Karpas-422 (cell line): ENCODE results near the gene AOC3. TPM values are rescaled to one million over a fixed set of nuclear protein-coding genes. Genes with fewer than 3 reads are reported as not detected.
"Not testable (repeated sequence)": the region's sequence is repeated elsewhere in the genome, so short reads cannot be mapped to it uniquely, and the experiment has no call there.

Source experiments
- DNase-seq: peaks from one replicate; pipeline ENCODE4 v3.0.0-alpha.2; 2015
- H2AFZ ChIP-seq: fragments of 200-600 bp; sonication (generic); 2 replicates; pipeline ENCODE4 v1.6.1; 2014; ENCODE audit warnings: antibody characterized with exemption, low read length, mixed read lengths
- H3K27ac ChIP-seq: fragments of 200-600 bp; sonication (generic); 2 replicates; pipeline ENCODE4 v1.5.1; 2014; ENCODE audit warnings: mild to moderate bottlenecking, low read length, moderate library complexity
- H3K27me3 ChIP-seq: fragments of 200-600 bp; sonication (generic); 2 replicates; pipeline ENCODE4 v1.6.1; 2014; ENCODE audit warnings: low read length, mixed read lengths
- H3K36me3 ChIP-seq: fragments of 200-600 bp; sonication (generic); 2 replicates; pipeline ENCODE4 v1.6.1; 2014; ENCODE audit warnings: low read length, mixed read lengths; ENCODE audit not compliant: insufficient read depth
- H3K4me1 ChIP-seq: fragments of 200-600 bp; sonication (generic); 2 replicates; pipeline ENCODE4 v1.6.1; 2014; ENCODE audit warnings: mild to moderate bottlenecking, low read length, mixed read lengths
- H3K4me2 ChIP-seq: fragments of 200-600 bp; sonication (generic); 2 replicates; pipeline ENCODE4 v1.6.1; 2014; ENCODE audit warnings: low read length, low read depth, mild to moderate bottlenecking; ENCODE audit not compliant: poor library complexity, severe bottlenecking
- H3K4me3 ChIP-seq: fragments of 200-600 bp; sonication (generic); 2 replicates; pipeline ENCODE4 v1.5.1; 2014; ENCODE audit warnings: mild to moderate bottlenecking, antibody characterized with exemption, low read length, mixed read lengths
- H3K79me2 ChIP-seq: fragments of 200-600 bp; sonication (generic); 2 replicates; pipeline ENCODE4 v1.6.1; 2014; ENCODE audit warnings: mild to moderate bottlenecking, low read length, mixed read lengths
- H3K9ac ChIP-seq: fragments of 200-600 bp; sonication (generic); 2 replicates; pipeline ENCODE4 v1.6.0; 2014; ENCODE audit warnings: low read length
- H3K9me2 ChIP-seq: fragments of 200-600 bp; sonication (generic), shearing (Covaris generic); replicated peaks from 2 replicates; pipeline ENCODE4 v1.6.0; 2014; ENCODE audit warnings: mild to moderate bottlenecking, low read length, moderate library complexity; ENCODE audit not compliant: insufficient read depth
- H3K9me3 ChIP-seq: fragments of 300-700, 200-600 bp; sonication (generic); 2 replicates; pipeline ENCODE4 v1.6.1; 2014; ENCODE audit warnings: low read length, mixed read lengths
- H4K20me1 ChIP-seq: fragments of 200-600 bp; sonication (generic); 2 replicates; pipeline ENCODE4 v1.6.1; 2014; ENCODE audit warnings: mild to moderate bottlenecking, antibody characterized with exemption, low read length, low read depth; ENCODE audit not compliant: insufficient read depth
- total RNA-seq: library from RNA; depleted of rRNA; stranded (reverse); fragments of >200 nt; shearing (Covaris generic); gene quantifications from 2 replicates; pipeline ENCODE4 v1.2.3, GENCODE V29; 2014; ENCODE audit warnings: low replicate concordance

AOC3 gene
- total RNA-seq, 1 experiment from 2014 or later: 0.19 TPM

GRCh38 chr17:42878924-42879595 lies 28.1 kb downstream of the AOC3 start:
- no peaks in the 10 kb centered on the region for H3K79me2 ChIP-seq
- no peak overlapping the region for H3K9ac ChIP-seq
- DNase-seq: no peak
- peaks cover 9% of the 10 kb centered on the region for H3K4me1 ChIP-seq
- H3K4me2 ChIP-seq: no peak overlapping the region
- no peaks in the 10 kb centered on the region for H3K27me3 ChIP-seq
- H4K20me1 ChIP-seq: no peaks in the 10 kb centered on the region
- H2AFZ ChIP-seq: no peak overlapping the region
- H3K9me3 ChIP-seq: no peaks in the 10 kb centered on the region
- H3K4me3 ChIP-seq: no peak overlapping the region
- no peaks in the 10 kb centered on the region for H3K36me3 ChIP-seq
- H3K27ac ChIP-seq: no peak overlapping the region
- H3K9me2 ChIP-seq: no peaks in the 10 kb centered on the region

GRCh38 chr17:42879596-42879985 lies 28.6 kb downstream of the AOC3 start:
- H2AFZ ChIP-seq: no peak overlapping the region
- H3K9me3 ChIP-seq: no peaks in the 10 kb centered on the region
- no peaks in the 10 kb centered on the region for H3K9me2 ChIP-seq
- no peak for DNase-seq
- H3K79me2 ChIP-seq: no peaks in the 10 kb centered on the region
- H3K4me1 ChIP-seq: peaks cover 9% of the 10 kb centered on the region
- H3K4me3 ChIP-seq: no peak overlapping the region
- no peaks in the 10 kb centered on the region for H3K27me3 ChIP-seq
- no peak overlapping the region for H3K4me2 ChIP-seq
- H3K9ac ChIP-seq: no peak overlapping the region
- H4K20me1 ChIP-seq: no peaks in the 10 kb centered on the region
- H3K36me3 ChIP-seq: no peaks in the 10 kb centered on the region
- no peak overlapping the region for H3K27ac ChIP-seq

GRCh38 chr17:42880776-42881310 lies 29.8 kb downstream of the AOC3 start:
- H3K9ac ChIP-seq: no peak overlapping the region
- H3K4me3 ChIP-seq: no peak overlapping the region
- H3K79me2 ChIP-seq: no peaks in the 10 kb centered on the region
- no peaks in the 10 kb centered on the region for H3K9me2 ChIP-seq
- no peak overlapping the region for H3K27ac ChIP-seq
- H4K20me1 ChIP-seq: no peaks in the 10 kb centered on the region
- no peaks in the 10 kb centered on the region for H3K27me3 ChIP-seq
- H2AFZ ChIP-seq: no peak overlapping the region
- peaks cover 9% of the 10 kb centered on the region for H3K4me1 ChIP-seq
- H3K36me3 ChIP-seq: no peaks in the 10 kb centered on the region
- H3K9me3 ChIP-seq: no peaks in the 10 kb centered on the region
- no peak overlapping the region for H3K4me2 ChIP-seq
- no peak for DNase-seq

GRCh38 chr17:42881706-42882105 lies 30.7 kb downstream of the AOC3 start:
- not testable (repeated sequence) for H3K79me2 ChIP-seq, H3K9me3 ChIP-seq, H3K9me2 ChIP-seq, H2AFZ ChIP-seq, H4K20me1 ChIP-seq, H3K36me3 ChIP-seq, H3K4me1 ChIP-seq, H3K27me3 ChIP-seq, H3K4me3 ChIP-seq, H3K27ac ChIP-seq, H3K4me2 ChIP-seq, H3K9ac ChIP-seq, DNase-seq

- Histone ChIP-seq H3K27ac (no peak overlapping the region), H3K9ac (no peak overlapping the region), H3K4me1 (peaks cover 9% of the 10 kb centered on the region), H4K20me1 (no peaks in the 10 kb centered on the region), H3K36me3 (no peaks in the 10 kb centered on the region), H3K4me2 (no peak overlapping the region), H2AFZ (no peak overlapping the region), H3K4me3 (no peak overlapping the region), H3K9me2 (no peaks in the 10 kb centered on the region), H3K79me2 (no peaks in the 10 kb centered on the region), H3K9me3 (no peaks in the 10 kb centered on the region), H3K27me3 (no peaks in the 10 kb centered on the region)
- no peak for DNase-seq
Measured at GRCh38 chr17:42882166-42882565, 31.2 kb downstream of the AOC3 start.

GRCh38 chr17:42883802-42884558 lies 33.0 kb downstream of the AOC3 start:
- Histone ChIP-seq H3K4me3 (no peak overlapping the region), H3K4me2 (no peak overlapping the region), H3K9ac (no peak overlapping the region), H3K27me3 (no peaks in the 10 kb centered on the region), H3K36me3 (no peaks in the 10 kb centered on the region), H3K79me2 (no peaks in the 10 kb centered on the region), H2AFZ (no peak overlapping the region), H3K9me2 (no peaks in the 10 kb centered on the region), H3K27ac (no peak overlapping the region), H4K20me1 (no peaks in the 10 kb centered on the region), H3K4me1 (no peaks in the 10 kb centered on the region), H3K9me3 (no peaks in the 10 kb centered on the region)
- peak; percentile 46 for DNase-seq

GRCh38 chr17:42885806-42886205 lies 34.8 kb downstream of the AOC3 start:
- H2AFZ ChIP-seq, H3K27ac ChIP-seq, H3K4me3 ChIP-seq, H3K4me1 ChIP-seq, H3K79me2 ChIP-seq, DNase-seq, H3K9me2 ChIP-seq, H4K20me1 ChIP-seq, H3K4me2 ChIP-seq, H3K27me3 ChIP-seq, H3K36me3 ChIP-seq, H3K9me3 ChIP-seq, H3K9ac ChIP-seq: not testable (repeated sequence)

- Histone ChIP-seq H3K4me2 (no peak overlapping the region), H3K9me2 (no peaks in the 10 kb centered on the region), H3K4me3 (no peak overlapping the region), H3K9ac (no peak overlapping the region), H4K20me1 (no peaks in the 10 kb centered on the region), H3K9me3 (no peaks in the 10 kb centered on the region), H3K4me1 (no peaks in the 10 kb centered on the region), H3K79me2 (no peaks in the 10 kb centered on the region), H3K27ac (no peak overlapping the region), H2AFZ (no peak overlapping the region), H3K27me3 (no peaks in the 10 kb centered on the region), H3K36me3 (no peaks in the 10 kb centered on the region)
- no peak for DNase-seq
Measured at GRCh38 chr17:42886283-42887176, 35.5 kb downstream of the AOC3 start.
